Measurements from ENCODE around the gene CHCHD6.

The CHCHD6 gene

DNA sequence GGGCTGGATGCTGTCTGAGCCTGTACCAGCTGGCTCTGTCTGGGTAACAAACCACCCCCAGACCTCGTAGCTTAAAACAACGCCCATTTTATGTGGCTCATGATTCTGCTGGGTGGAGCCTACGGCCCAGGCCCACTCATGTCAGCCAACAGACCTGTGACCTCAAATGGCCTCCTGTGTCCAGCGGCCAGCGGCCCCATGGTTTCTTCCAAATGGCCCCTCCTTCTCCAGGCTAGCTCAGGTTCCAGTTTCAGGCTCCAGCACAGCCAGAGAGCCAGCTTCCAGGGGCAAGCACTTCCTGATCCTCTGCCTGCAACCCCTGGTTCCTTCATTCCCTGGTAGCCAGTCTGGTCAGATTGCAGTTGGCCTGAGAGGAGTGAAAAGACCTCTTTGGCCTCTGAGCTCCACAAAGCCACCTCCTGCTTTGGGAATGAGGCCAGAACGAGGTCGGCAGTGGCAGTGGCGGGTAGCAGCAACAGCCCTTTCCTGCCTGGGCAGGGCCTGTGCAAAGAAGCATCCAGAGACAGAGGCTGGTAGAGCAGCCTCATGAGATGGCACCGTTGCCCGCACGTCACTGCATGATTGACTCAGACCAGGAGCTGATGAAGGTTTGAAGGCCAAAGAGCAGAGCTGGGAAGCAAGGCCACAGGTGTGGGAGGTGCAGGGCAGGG, 257.9 kb downstream of the CHCHD6 start:
- in situ Hi-C loops (cut with HindIII; ENCODE audit: low pct_unique_long_range_greater_than_20kb, low sequenced_read_pairs): no loop called here
- no peak for TF ChIP-seq JUND (IDR thresholded peaks at IDR 0.05; ENCODE audit: low read depth)
- DNase-seq (ENCODE audit: low read depth in 1 of 2, low spot score in 1 of 2): no peak

- in situ Hi-C loops (cut with HindIII; ENCODE audit: low pct_unique_long_range_greater_than_20kb, low sequenced_read_pairs): no loop called here
- no peak for DNase-seq (ENCODE audit: low read depth in 1 of 2, low spot score in 1 of 2)
- no peak for TF ChIP-seq JUND (IDR thresholded peaks at IDR 0.05; ENCODE audit: low read depth)
Observed at GRCh38 chr3:126962756-126963155, 258.7 kb downstream of the CHCHD6 start.

- TF ChIP-seq JUND (IDR thresholded peaks at IDR 0.05; ENCODE audit: low read depth): no peak
- in situ Hi-C loops (cut with HindIII; ENCODE audit: low pct_unique_long_range_greater_than_20kb, low sequenced_read_pairs): no loop called here
- DNase-seq (ENCODE audit: low read depth in 1 of 2, low spot score in 1 of 2): no peak
Observed at GRCh38 chr3:126963261-126964190, 259.5 kb downstream of the CHCHD6 start.

DNA sequence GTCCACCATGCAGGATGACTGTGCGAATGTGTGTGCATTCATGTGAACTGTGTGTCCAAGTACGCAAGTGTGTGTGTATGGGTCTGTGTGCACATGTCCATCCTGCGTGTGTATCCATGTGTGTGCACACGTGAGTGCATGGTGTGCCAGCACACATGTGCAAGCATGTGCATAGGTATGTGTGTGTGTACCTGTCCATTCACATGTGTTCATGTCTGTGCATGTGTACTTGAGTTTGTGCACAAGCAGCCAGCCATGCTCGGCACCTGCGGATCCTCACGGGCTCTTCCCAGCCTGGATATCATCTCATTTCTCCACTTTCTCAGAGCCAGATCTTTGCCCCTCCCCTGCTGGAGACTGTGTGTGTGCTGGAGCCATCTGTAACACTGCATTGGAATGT, 260.2 kb downstream of the CHCHD6 start:
- in situ Hi-C loops (cut with HindIII; ENCODE audit: low pct_unique_long_range_greater_than_20kb, low sequenced_read_pairs): no loop called here

DNA sequence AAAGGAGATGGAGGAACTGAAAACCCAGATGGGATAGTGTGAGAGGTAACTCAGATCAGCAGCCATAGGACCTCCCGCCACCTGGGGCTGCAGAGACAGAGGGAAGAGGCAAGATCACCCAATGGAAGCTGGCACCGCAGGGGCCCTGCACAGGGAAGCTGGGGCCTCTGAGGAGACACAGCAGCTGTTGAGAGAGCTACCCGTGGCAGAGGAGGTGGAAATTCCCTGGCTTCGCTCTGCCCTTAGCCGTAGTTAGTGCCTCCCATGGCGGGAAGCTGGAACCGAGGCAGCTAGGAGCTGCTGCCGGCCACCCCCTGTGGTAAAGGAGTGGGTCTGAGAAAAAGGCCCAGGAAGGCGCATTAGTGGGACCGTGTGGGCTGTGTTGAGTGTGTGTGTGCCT, 260.9 kb downstream of the CHCHD6 start:
- in situ Hi-C loops (cut with HindIII; ENCODE audit: low pct_unique_long_range_greater_than_20kb, low sequenced_read_pairs): no loop called here
- no peak for DNase-seq (ENCODE audit: low read depth in 1 of 2, low spot score in 1 of 2)
- TF ChIP-seq JUND (IDR thresholded peaks at IDR 0.05; ENCODE audit: low read depth): no peak

More for the DNA sequence above, 260.2 kb downstream of the CHCHD6 start:
- no peak for DNase-seq (ENCODE audit: low read depth in 1 of 2, low spot score in 1 of 2)
- no peak for TF ChIP-seq JUND (IDR thresholded peaks at IDR 0.05; ENCODE audit: low read depth)

- no peak for TF ChIP-seq JUND (IDR thresholded peaks at IDR 0.05; ENCODE audit: low read depth)
- no peak for DNase-seq (ENCODE audit: low read depth in 1 of 2, low spot score in 1 of 2)
- in situ Hi-C loops (cut with HindIII; ENCODE audit: low pct_unique_long_range_greater_than_20kb, low sequenced_read_pairs): no loop called here
Observed at GRCh38 chr3:126965526-126966080, 261.6 kb downstream of the CHCHD6 start.

DNA sequence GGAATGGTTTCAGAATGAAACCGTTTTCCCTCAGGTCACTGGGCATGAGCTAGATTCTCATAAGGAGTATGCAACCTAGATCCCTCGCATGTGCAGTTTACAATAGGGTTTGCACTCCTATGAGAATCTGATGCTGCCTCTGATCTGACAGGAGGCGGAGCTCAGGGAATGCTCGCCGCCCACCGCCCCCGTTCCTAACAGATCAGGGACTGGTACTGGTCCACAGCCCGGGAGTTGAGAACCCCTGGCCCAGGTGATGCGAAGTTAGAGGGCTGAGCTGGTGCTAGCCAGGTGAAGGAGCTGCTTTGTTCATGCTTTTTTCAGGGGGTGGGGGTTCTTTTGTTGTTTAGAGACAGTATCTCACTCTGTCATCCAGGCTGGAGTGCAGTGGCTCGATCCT, 263.3 kb downstream of the CHCHD6 start:
- in situ Hi-C loops (cut with HindIII; ENCODE audit: low pct_unique_long_range_greater_than_20kb, low sequenced_read_pairs): no loop called here
- no peak for DNase-seq (ENCODE audit: low read depth in 1 of 2, low spot score in 1 of 2)
- TF ChIP-seq JUND (IDR thresholded peaks at IDR 0.05; ENCODE audit: low read depth): no peak

- TF ChIP-seq JUND (IDR thresholded peaks at IDR 0.05; ENCODE audit: low read depth): no peak
- DNase-seq (ENCODE audit: low read depth in 1 of 2, low spot score in 1 of 2): no peak
- in situ Hi-C loops (cut with HindIII; ENCODE audit: low pct_unique_long_range_greater_than_20kb, low sequenced_read_pairs): no loop called here
Observed at GRCh38 chr3:126968391-126969390, 264.7 kb downstream of the CHCHD6 start.

DNA sequence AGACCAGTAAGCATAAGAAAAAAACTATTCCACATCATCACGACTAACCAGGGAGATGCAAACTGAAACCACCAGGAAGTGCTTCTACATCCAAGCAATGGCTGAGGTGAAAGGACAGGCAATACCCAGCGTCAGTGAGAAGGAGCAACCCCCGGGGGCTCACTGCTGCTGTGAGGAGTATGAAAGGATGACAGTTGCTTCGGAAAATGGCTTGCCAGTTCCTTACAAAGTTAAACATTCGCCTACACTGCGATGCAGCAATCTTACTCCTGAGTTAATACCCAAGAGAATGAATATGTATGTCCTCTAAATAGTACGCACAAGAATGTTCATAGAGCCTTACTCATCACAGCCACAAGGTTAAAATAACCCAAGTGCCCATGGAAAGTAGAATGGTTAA, 265.5 kb downstream of the CHCHD6 start:
- TF ChIP-seq JUND (IDR thresholded peaks at IDR 0.05; ENCODE audit: low read depth): no peak
- DNase-seq (ENCODE audit: low read depth in 1 of 2, low spot score in 1 of 2): no peak
- in situ Hi-C loops (cut with HindIII; ENCODE audit: low pct_unique_long_range_greater_than_20kb, low sequenced_read_pairs): no loop called here

GRCh38 chr3:126970101-126970500, 266.1 kb downstream of the CHCHD6 start:
- no peak for DNase-seq (ENCODE audit: low read depth in 1 of 2, low spot score in 1 of 2)
- TF ChIP-seq JUND (IDR thresholded peaks at IDR 0.05; ENCODE audit: low read depth): no peak
- in situ Hi-C loops (cut with HindIII; ENCODE audit: low pct_unique_long_range_greater_than_20kb, low sequenced_read_pairs): no loop called here

DNA sequence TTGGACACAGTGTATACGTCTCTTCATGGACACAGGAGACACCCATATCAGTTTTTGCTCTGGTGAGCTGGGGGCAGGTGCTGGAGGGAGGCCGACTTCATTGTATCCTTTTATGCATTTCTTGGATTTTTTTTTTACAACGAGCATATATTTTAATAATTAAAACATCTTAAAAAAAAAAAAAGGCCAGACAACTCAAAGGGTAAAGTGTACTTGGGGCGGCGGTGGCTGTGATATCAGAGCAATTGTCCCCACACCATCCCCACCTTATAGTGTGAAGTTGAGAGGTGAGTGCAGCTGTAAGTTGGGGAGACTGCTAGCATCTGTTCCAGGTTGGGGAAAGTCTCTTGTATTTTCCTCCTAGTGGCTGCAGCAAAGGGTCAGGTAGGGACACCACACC, 266.9 kb downstream of the CHCHD6 start:
- no peak for TF ChIP-seq JUND (IDR thresholded peaks at IDR 0.05; ENCODE audit: low read depth)
- DNase-seq (ENCODE audit: low read depth in 1 of 2, low spot score in 1 of 2): no peak
- in situ Hi-C loops (cut with HindIII; ENCODE audit: low pct_unique_long_range_greater_than_20kb, low sequenced_read_pairs): no loop called here

- in situ Hi-C loops (cut with HindIII; ENCODE audit: low pct_unique_long_range_greater_than_20kb, low sequenced_read_pairs): no loop called here
- no peak for TF ChIP-seq JUND (IDR thresholded peaks at IDR 0.05; ENCODE audit: low read depth)
- no peak for DNase-seq (ENCODE audit: low read depth in 1 of 2, low spot score in 1 of 2)
Observed at GRCh38 chr3:126971891-126972351, 267.9 kb downstream of the CHCHD6 start.
